BJ (cell line): ENCODE data around the gene PRKCH. TPM values are rescaled to one million over a fixed set of nuclear protein-coding genes. Genes with fewer than 3 reads are reported as not detected.

Experiments
- CTCF ChIA-PET: fragments of 350-600 bp; formaldehyde crosslinking; extraction: SDS; loops from one replicate; lab custom pipeline; 2021; ENCODE audit warnings: antibody characterized with exemption, inconsistent platforms; lab: Yijun Ruan, JAX
- POLR2A ChIA-PET: fragments of 300-600 bp; sonication (Branson Sonifier 250); formaldehyde crosslinking; extraction: SDS; loops from one replicate; lab custom pipeline; 2021; ENCODE audit warnings: antibody characterized with exemption; lab: Charles Lee
- DNase-seq: peaks from one replicate; pipeline ENCODE4 v3.0.0-alpha.2; 2011; ENCODE audit warnings: low read depth
- H3K27me3 ChIP-seq: 2 replicates; pipeline ENCODE4 v1.6.0; 2011; ENCODE audit warnings: low read length; ENCODE audit not compliant: control insufficient read depth, insufficient read depth
- H3K36me3 ChIP-seq: 2 replicates; pipeline ENCODE4 v1.5.1; 2011; ENCODE audit warnings: low read length; ENCODE audit not compliant: control insufficient read depth, insufficient read depth
- H3K4me3 ChIP-seq: 2 replicates; pipeline ENCODE4 v1.5.1; 2011; ENCODE audit warnings: low read depth, mild to moderate bottlenecking, control low read depth, low read length
- CTCF ChIP-seq: IDR thresholded peaks from 2 replicates; pipeline ENCODE4 v1.5.1; 2011; ENCODE audit warnings: low read depth, mild to moderate bottlenecking, control low read depth, inconsistent platforms, low read length, moderate library complexity; ENCODE audit not compliant: insufficient read depth
- polyA plus RNA-seq: library from polyadenylated mRNA; depleted of rRNA; stranded (reverse); fragments of >200 nt; gene quantifications from 2 replicates; pipeline ENCODE4 v1.2.3, GENCODE V29; 2011

PRKCH gene
- polyA plus RNA-seq, 1 experiment: 2.0 TPM

DNA sequence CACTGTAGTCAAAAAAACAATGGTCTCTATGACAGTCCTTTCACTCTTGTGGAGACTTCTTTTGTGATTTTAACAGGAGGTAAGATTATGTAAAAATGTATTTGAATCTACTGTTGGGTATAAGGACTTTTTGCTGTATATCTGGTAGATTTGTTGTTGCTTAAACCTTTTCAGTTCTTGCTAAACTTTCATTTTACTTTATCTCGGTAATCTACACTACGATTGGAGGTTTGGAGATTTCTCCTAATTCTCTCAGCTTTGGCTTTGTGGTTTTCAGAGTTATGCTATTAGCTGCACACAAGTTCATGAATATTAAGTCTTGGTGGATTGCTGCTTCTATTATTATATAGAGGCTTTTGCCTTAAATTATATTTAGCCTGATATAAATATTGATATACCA lies 257.4 kb downstream of the PRKCH start:
- CTCF ChIA-PET: no interaction called here
- H3K27me3 ChIP-seq: no peaks in the 10 kb centered on the region
- H3K4me3 ChIP-seq: no peak overlapping the region
- no peak for TF ChIP-seq CTCF
- no peak for DNase-seq
- H3K36me3 ChIP-seq: no peaks in the 10 kb centered on the region
- POLR2A ChIA-PET: no interaction called here

DNA sequence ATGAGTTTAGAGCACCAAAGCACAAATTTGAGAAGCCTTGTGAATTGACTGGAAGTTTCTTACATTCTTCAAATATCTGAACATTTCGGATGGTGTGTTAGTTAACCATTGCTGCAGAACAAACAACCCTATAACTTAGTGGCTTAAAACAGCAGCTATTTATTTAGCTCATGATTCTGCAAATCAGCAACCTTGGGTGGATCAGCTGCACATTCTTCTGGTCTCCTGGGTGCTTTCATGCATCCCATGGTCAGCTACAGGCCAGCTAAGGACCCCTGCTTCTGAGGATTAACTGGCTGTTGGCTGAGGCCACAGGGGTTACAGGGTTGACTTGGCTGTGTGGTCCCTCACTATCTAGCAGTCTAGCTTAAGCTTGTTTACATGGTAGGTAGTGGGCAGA lies 260.0 kb downstream of the PRKCH start:
- CTCF ChIA-PET: interaction anchor here (1.0 to 1.2 kb wide), 2 partner anchors 8 to 25 kb away, joined by 3 to 4 read pairs; no protein-coding TSS in a partner anchor

GRCh38 chr14:61581955-61582615 lies 260.7 kb downstream of the PRKCH start:
- no peaks in the 10 kb centered on the region for H3K36me3 ChIP-seq
- no peak overlapping the region for H3K4me3 ChIP-seq
- CTCF ChIA-PET: interaction anchor here (0.8 to 1.2 kb wide), 4 partner anchors 7 to 116 kb away, joined by 3 to 4 read pairs (median 3); no protein-coding TSS in a partner anchor
- TF ChIP-seq CTCF: no peak
- POLR2A ChIA-PET: no interaction called here
- no peak for DNase-seq
- H3K27me3 ChIP-seq: no peaks in the 10 kb centered on the region

More for the DNA sequence above, 260.0 kb downstream of the PRKCH start:
- Histone ChIP-seq H3K27me3 (no peaks in the 10 kb centered on the region), H3K4me3 (no peak overlapping the region), H3K36me3 (no peaks in the 10 kb centered on the region)
- no peak for DNase-seq
- POLR2A ChIA-PET: interaction anchor here (0.9 kb wide), 1 partner anchor 119 kb away, joined by 4 read pairs; no protein-coding TSS in a partner anchor
- TF ChIP-seq CTCF: no peak

DNA sequence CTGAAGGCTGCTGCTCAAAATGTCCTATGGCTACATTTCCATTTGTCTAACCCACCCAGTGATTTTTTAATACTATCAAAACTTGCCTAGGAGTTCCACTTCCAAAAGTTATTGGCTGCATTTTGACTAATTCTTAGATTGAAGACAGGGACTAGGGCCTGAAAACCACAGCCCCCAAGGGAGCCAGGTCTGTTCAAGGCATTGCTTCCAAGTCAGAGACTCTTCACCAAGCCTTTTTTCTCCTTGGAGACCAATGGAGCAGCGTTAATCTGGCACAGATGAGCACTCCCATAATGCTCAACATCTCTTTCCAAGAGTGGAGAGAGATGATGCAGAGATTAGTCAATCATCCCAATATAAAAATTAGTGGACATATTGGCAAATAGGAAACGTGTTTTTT lies 261.4 kb downstream of the PRKCH start:
- POLR2A ChIA-PET: no interaction called here
- TF ChIP-seq CTCF: no peak
- no peaks in the 10 kb centered on the region for H3K36me3 ChIP-seq
- no peak overlapping the region for H3K4me3 ChIP-seq
- no peaks in the 10 kb centered on the region for H3K27me3 ChIP-seq
- CTCF ChIA-PET: interaction anchor here (1.1 kb wide), 1 partner anchor 117 kb away, joined by 3 read pairs; no protein-coding TSS in a partner anchor
- DNase-seq: no peak

DNA sequence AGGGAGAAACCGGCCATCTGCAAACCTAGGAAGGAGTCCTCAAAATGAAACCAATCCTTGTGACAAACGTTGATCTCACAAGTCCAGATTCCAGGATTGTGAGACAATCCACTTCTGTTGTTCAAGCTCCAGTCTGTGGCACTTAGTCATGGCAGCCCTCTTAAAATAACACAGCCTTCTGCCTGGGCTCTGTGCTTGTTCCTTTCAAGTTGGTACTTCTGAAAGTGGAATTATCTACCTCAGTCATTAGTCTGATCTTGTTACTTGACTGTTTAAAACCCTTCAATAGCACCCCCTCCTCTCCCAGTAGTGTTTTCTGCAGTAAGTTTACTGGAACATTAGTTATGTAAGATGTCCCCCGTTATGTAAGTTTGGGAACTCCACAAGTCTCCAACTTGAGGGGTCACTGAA lies 263.0 kb downstream of the PRKCH start:
- no peak for TF ChIP-seq CTCF
- Histone ChIP-seq H3K4me3 (no peak overlapping the region), H3K36me3 (no peaks in the 10 kb centered on the region), H3K27me3 (no peaks in the 10 kb centered on the region)
- ChIA-PET POLR2A (no interaction called here), CTCF (interaction anchor here (0.7 to 0.9 kb wide), 2 partner anchors 16 to 109 kb away, joined by 3 read pairs; no protein-coding TSS in a partner anchor)
- no peak for DNase-seq
